ENCODE data around the gene OR5J2.

The OR5J2 gene

DNA sequence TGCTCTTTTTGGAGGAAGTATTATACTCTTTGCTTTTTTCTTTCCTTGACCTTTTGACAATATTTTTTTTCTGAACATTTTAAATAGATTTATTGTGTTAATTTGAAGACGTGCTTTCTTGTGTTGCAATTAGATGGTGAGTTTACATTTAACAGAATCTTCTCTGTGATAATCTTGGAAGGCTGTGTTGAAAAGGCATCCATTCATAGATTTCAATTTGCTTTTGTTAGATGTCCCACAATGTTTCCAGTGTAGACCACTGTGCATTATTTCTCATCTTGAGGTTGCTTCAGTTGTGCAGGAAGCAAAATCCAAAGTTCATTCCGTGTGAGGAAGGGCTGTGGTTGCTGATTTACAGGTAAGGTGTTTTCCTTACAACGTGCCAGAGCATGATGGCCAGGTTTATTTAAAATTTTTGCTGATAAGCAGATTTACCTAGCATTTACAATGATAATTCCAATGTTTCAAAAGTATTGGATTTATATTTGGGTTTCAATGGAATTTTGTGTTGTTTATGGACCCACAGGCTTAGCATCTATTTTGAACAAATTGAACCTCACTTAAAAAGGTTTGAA is 4.1 kb upstream of the OR5J2 start:
- no peak for DNase-seq (ENCODE audit: low read depth)
- H3K4me3 ChIP-seq (ENCODE audit: low read depth, low read length), result no peak overlapping the region
- TF ChIP-seq, protein P1, sequence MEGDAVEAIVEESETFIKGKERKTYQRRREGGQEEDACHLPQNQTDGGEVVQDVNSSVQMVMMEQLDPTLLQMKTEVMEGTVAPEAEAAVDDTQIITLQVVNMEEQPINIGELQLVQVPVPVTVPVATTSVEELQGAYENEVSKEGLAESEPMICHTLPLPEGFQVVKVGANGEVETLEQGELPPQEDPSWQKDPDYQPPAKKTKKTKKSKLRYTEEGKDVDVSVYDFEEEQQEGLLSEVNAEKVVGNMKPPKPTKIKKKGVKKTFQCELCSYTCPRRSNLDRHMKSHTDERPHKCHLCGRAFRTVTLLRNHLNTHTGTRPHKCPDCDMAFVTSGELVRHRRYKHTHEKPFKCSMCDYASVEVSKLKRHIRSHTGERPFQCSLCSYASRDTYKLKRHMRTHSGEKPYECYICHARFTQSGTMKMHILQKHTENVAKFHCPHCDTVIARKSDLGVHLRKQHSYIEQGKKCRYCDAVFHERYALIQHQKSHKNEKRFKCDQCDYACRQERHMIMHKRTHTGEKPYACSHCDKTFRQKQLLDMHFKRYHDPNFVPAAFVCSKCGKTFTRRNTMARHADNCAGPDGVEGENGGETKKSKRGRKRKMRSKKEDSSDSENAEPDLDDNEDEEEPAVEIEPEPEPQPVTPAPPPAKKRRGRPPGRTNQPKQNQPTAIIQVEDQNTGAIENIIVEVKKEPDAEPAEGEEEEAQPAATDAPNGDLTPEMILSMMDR (IDR thresholded peaks at IDR 0.05; ENCODE audit: low read depth, low read length, missing control alignments), result no peak
- in situ Hi-C loops (cut with HindIII; ENCODE audit: low sequenced_read_pairs), result no loop called here

GRCh38 chr11:56183459-56183858 is 7.0 kb downstream of the OR5J2 start:
- H3K4me3 ChIP-seq (ENCODE audit: low read depth, low read length), result no peak overlapping the region
- TF ChIP-seq, protein P1 (IDR thresholded peaks at IDR 0.05; ENCODE audit: low read depth, low read length, missing control alignments), result no peak
- DNase-seq (ENCODE audit: low read depth), result no peak
- in situ Hi-C loops (cut with HindIII; ENCODE audit: low sequenced_read_pairs), result no loop called here

- in situ Hi-C loops (cut with HindIII; ENCODE audit: low sequenced_read_pairs), result no loop called here
- TF ChIP-seq, protein P1 (IDR thresholded peaks at IDR 0.05; ENCODE audit: low read depth, low read length, missing control alignments), result no peak
- H3K4me3 ChIP-seq (ENCODE audit: low read depth, low read length), result no peak overlapping the region
- no peak for DNase-seq (ENCODE audit: low read depth)
Observed at GRCh38 chr11:56188602-56189001, 12.2 kb downstream of the OR5J2 start.

GRCh38 chr11:56196705-56197104 is 20.3 kb downstream of the OR5J2 start:
- TF ChIP-seq, protein P1 (IDR thresholded peaks at IDR 0.05; ENCODE audit: low read depth, low read length, missing control alignments), result no peak
- in situ Hi-C loops (cut with HindIII; ENCODE audit: low sequenced_read_pairs), result no loop called here
- no peak for DNase-seq (ENCODE audit: low read depth)
- H3K4me3 ChIP-seq (ENCODE audit: low read depth, low read length), result no peak overlapping the region

- TF ChIP-seq, protein P1 (IDR thresholded peaks at IDR 0.05; ENCODE audit: low read depth, low read length, missing control alignments), result no peak
- H3K4me3 ChIP-seq (ENCODE audit: low read depth, low read length), result no peak overlapping the region
- no peak for DNase-seq (ENCODE audit: low read depth)
- in situ Hi-C loops (cut with HindIII; ENCODE audit: low sequenced_read_pairs), result no loop called here
Observed at GRCh38 chr11:56197367-56197766, 20.9 kb downstream of the OR5J2 start.

GRCh38 chr11:56207790-56208189 is 31.4 kb downstream of the OR5J2 start:
- in situ Hi-C loops (cut with HindIII; ENCODE audit: low sequenced_read_pairs), result no loop called here
- TF ChIP-seq, protein P1 (IDR thresholded peaks at IDR 0.05; ENCODE audit: low read depth, low read length, missing control alignments), result no peak
- H3K4me3 ChIP-seq (ENCODE audit: low read depth, low read length), result no peak overlapping the region
- DNase-seq (ENCODE audit: low read depth), result no peak

All from astrocyte of the cerebellum (primary cell).